Stimulated activated CD8-positive, alpha-beta memory T cell treated with anti-CD3 and anti-CD28 coated beads, Interleukin-12 subunit alpha, Interleukin-12 subunit beta, amount 100 ng/mL, for 1 hour (primary cell): ENCODE measurements around the gene LSM2.

Experiments used
- DNase-seq: peaks from one replicate; pipeline ENCODE4 v3.0.0-alpha.2; 2020; ENCODE audit warnings: low read depth

LSM2 gene

GRCh38 chr6:31750411-31751022 is 56.2 kb downstream of the LSM2 start:
- no peak for DNase-seq

DNA sequence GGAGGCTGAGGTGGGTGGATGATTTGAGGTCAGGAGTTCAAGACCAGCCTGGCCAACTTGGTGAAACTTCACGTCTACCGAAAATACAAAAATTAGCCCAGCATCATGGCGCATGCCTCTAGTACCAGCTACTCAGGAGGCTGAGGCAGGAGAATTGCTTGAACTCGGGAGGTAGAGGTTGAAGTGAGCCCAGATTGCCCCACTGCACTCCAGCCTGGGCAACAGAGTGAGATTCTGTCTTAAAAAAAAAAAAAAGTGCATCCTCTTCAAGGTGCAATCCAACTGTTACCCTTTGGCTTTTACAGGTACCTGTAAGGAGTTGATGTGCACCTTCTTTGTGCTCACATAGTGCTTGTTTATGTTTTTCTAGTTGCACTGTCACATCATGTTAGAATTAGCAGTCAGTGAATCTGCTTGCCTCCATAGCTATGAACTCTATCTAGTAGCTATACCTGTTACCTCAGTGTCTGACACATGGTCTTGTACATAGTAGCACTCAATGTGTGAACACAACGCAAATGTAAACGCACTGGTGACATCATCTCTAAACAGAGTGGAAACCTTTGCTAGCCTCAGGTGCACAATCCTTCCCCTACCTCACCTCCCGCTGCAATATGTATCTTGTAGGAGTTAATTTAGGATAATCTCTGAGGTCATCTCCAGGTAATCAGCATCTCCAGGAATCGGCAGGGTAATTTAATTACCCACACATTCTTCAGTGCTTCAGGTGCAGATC is 57.3 kb downstream of the LSM2 start:
- no peak for DNase-seq
